ENCODE measurements around the gene BMP7.

GRCh38 chr20:57139342-57140093 is 126.9 kb downstream of the BMP7 start:
- TF ChIP-seq CTCF (IDR thresholded peaks at IDR 0.05) = no peak
- no peak for TF ChIP-seq POLR2A (IDR thresholded peaks at IDR 0.05; ENCODE audit: low read depth)
